Measurements from ENCODE around the gene TSSK2.

The TSSK2 gene

GRCh38 chr22:19143967-19144400 lies 12.9 kb downstream of the TSSK2 start:
- TF ChIP-seq CTCF (IDR thresholded peaks at IDR 0.05) = no peak
- H3K27me3 ChIP-seq = peaks cover 33% of the 10 kb centered on the region
- H3K36me3 ChIP-seq = peaks cover 38% of the 10 kb centered on the region
- H3K4me3 ChIP-seq (ENCODE audit: low read depth in 1 of 2, low read length in 1 of 2) = peak overlapping the region; percentile 72 to 86
- H3K4me1 ChIP-seq (ENCODE audit: control insufficient read depth in 1 of 2, insufficient read depth in 1 of 2, low read depth in 1 of 2, low read length in 1 of 2) = peaks cover 11 to 17% of the 10 kb centered on the region in 2 experiments
- no peaks in the 10 kb centered on the region for H3K9me3 ChIP-seq
- peak overlapping the region; percentile 89 for H3K27ac ChIP-seq

DNA sequence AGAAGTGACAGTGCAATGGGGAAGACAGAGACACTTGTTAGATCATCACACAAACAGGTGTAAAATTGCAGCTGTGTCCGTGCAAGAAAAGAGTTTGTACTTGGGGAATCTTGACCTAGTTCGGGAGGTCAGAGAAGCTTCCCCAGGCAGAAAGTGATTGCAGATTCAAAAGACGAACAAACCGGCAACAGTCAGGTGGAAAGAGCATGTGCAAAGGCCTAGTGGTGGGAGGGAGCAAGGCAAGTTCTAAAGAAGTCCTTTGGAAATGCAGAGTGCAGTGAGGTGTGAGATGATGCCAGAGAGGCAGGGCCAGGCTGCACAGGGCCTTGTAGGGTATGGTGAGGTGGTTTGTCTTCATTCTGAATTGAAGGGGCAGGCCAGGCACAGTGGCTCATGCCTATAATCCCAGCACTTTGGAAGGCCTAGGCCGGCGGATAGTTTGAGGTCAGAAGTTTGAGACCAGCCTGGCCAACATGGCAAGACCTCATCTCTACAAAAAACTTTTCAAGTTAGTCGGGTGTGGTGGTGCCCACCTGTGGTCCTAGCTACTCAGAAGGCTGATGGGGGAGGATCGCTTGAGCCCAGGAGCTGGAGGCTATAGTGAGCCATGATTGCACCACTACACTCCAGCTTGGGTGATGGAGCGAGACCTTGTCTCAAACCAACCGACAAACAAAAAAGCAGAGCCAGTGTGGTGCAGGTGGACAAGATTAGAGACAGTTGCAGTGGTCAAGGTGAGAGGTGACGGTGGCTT lies 15.3 kb downstream of the TSSK2 start:
- no peak overlapping the region for H3K4me3 ChIP-seq (ENCODE audit: low read depth in 1 of 2, low read length in 1 of 2)
- H3K27me3 ChIP-seq = peaks cover 57% of the 10 kb centered on the region
- peaks cover 19 to 24% of the 10 kb centered on the region in 2 experiments for H3K4me1 ChIP-seq (ENCODE audit: control insufficient read depth in 1 of 2, insufficient read depth in 1 of 2, low read depth in 1 of 2, low read length in 1 of 2)
- TF ChIP-seq CTCF (IDR thresholded peaks at IDR 0.05) = no peak
- H3K27ac ChIP-seq = no peak overlapping the region
- H3K36me3 ChIP-seq = peaks cover 14% of the 10 kb centered on the region
- H3K9me3 ChIP-seq = no peaks in the 10 kb centered on the region

- Histone ChIP-seq H3K36me3 (peaks cover 5% of the 10 kb centered on the region), H3K4me3 (ENCODE audit: low read depth in 1 of 2, low read length in 1 of 2) (no peak overlapping the region), H3K9me3 (no peaks in the 10 kb centered on the region), H3K4me1 (ENCODE audit: control insufficient read depth in 1 of 2, insufficient read depth in 1 of 2, low read depth in 1 of 2, low read length in 1 of 2) (peaks cover 19 to 24% of the 10 kb centered on the region in 2 experiments), H3K27me3 (peaks cover 66% of the 10 kb centered on the region), H3K27ac (no peak overlapping the region)
- no peak for TF ChIP-seq CTCF (IDR thresholded peaks at IDR 0.05)
These were observed 16.2 kb downstream of the TSSK2 start for GRCh38 chr22:19147195-19147780.

DNA sequence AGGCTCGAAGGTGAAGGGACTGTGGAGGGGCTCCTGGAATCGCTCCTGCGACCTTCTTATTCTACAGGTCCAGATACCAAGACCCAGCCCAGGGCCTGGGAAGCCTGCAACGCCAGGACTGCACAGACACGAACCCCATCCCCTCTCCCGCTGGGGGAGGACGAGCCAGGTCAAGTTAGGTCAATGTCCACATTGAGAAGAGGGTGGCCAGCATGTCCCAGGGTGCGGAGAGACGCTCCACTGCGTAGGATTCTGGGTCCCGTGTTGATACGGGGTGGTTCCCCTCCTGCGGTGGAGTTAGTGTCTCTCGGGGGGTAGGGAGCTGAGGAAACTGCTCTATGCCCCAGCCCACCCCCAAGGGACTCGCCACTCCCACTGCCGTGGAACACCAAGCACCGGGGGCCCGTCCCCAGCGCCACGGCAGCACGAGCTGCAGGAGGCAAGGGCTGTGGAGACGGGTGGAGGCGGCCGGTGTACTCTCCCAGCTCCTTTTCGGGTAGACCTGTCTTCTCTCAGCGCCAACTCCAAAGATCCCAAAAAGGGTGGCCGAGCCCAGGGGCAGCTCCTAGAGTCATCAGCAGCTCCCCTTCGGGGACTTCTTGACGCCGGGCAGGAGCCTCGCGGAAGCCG lies 17.4 kb downstream of the TSSK2 start:
- H3K27me3 ChIP-seq = peaks cover 79% of the 10 kb centered on the region
- H3K27ac ChIP-seq = no peak overlapping the region
- H3K4me3 ChIP-seq (ENCODE audit: low read depth in 1 of 2, low read length in 1 of 2) = peak overlapping the region in 1 of 2 experiments; percentile 2
- no peaks in the 10 kb centered on the region for H3K36me3 ChIP-seq
- TF ChIP-seq CTCF (IDR thresholded peaks at IDR 0.05) = no peak
- H3K9me3 ChIP-seq = no peaks in the 10 kb centered on the region
- peaks cover 19 to 20% of the 10 kb centered on the region in 2 experiments for H3K4me1 ChIP-seq (ENCODE audit: control insufficient read depth in 1 of 2, insufficient read depth in 1 of 2, low read depth in 1 of 2, low read length in 1 of 2)

- no peak overlapping the region for H3K27ac ChIP-seq
- H3K4me3 ChIP-seq (ENCODE audit: low read depth in 1 of 2, low read length in 1 of 2) = peak overlapping the region; percentile 2 to 12
- TF ChIP-seq CTCF (IDR thresholded peaks at IDR 0.05) = no peak
- no peaks in the 10 kb centered on the region for H3K9me3 ChIP-seq
- H3K4me1 ChIP-seq (ENCODE audit: control insufficient read depth in 1 of 2, insufficient read depth in 1 of 2, low read depth in 1 of 2, low read length in 1 of 2) = peaks cover 12 to 18% of the 10 kb centered on the region in 2 experiments
- no peaks in the 10 kb centered on the region for H3K36me3 ChIP-seq
- H3K27me3 ChIP-seq = peaks cover 86% of the 10 kb centered on the region
These were observed 18.2 kb downstream of the TSSK2 start for GRCh38 chr22:19149047-19149883.

All from neutrophil (primary cell).